ENCODE measurements around the gene FXYD3.

FXYD3 gene

GRCh38 chr19:35077411-35078223 lies 38.0 kb upstream of the FXYD3 start:
- TF ChIP-seq, protein P1, sequence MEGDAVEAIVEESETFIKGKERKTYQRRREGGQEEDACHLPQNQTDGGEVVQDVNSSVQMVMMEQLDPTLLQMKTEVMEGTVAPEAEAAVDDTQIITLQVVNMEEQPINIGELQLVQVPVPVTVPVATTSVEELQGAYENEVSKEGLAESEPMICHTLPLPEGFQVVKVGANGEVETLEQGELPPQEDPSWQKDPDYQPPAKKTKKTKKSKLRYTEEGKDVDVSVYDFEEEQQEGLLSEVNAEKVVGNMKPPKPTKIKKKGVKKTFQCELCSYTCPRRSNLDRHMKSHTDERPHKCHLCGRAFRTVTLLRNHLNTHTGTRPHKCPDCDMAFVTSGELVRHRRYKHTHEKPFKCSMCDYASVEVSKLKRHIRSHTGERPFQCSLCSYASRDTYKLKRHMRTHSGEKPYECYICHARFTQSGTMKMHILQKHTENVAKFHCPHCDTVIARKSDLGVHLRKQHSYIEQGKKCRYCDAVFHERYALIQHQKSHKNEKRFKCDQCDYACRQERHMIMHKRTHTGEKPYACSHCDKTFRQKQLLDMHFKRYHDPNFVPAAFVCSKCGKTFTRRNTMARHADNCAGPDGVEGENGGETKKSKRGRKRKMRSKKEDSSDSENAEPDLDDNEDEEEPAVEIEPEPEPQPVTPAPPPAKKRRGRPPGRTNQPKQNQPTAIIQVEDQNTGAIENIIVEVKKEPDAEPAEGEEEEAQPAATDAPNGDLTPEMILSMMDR (IDR thresholded peaks at IDR 0.05; ENCODE audit: low read depth, low read length): no peak
- no peak overlapping the region for H3K4me3 ChIP-seq (ENCODE audit: low read depth, low read length)

DNA sequence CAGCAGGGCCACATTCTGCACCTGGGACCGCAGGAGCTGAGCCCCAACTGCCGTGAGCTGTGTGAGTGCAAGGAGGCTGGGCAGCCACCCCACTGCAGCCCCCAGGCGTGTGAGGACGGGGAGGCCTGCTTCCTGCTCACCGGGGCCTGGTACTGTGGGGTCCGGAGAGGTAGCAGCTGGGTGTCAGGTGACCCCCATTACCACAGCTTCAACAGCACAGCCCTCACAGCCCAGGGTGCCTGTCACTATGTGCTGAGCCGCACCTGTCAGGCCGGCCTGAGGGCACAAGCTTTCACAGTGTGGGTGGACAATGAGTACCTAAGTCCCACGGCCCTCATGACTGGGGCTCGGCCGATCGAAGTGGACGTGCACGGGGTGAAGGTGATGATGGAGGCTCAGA lies 35.8 kb upstream of the FXYD3 start:
- TF ChIP-seq, protein P1 (IDR thresholded peaks at IDR 0.05; ENCODE audit: low read depth, low read length): no peak
- H3K4me3 ChIP-seq (ENCODE audit: low read depth, low read length): no peak overlapping the region

DNA sequence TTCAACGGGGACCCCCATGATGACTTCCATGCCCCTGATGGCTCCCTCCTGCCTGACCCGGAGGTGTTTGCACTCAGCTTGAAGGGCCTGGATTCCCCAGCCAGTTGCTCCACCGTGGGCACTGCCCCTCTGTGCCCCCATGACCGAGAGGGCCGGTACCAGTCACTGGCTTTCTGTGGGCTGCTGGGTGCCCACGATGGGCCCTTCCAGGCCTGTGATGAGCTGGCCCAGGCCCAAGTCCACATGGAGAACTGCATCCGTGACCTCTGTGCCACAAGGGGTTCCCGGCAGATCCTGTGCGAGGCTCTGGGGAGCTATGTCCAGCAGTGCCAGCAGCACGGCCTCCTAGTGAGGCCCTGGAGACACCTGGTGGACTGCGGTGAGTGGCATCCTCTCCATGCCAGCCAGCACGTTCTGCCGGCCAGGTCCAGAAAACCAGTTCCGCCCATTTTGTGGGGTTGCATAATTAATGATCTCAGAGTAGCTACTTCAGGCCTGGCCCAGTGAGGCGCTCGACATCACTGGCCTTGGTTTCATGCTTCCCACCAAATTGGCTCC lies 34.9 kb upstream of the FXYD3 start:
- TF ChIP-seq, protein P1 (IDR thresholded peaks at IDR 0.05; ENCODE audit: low read depth, low read length): no peak
- no peak overlapping the region for H3K4me3 ChIP-seq (ENCODE audit: low read depth, low read length)

- TF ChIP-seq, protein P1 (IDR thresholded peaks at IDR 0.05; ENCODE audit: low read depth, low read length): no peak
- no peak overlapping the region for H3K4me3 ChIP-seq (ENCODE audit: low read depth, low read length)
These were observed 34.4 kb upstream of the FXYD3 start for GRCh38 chr19:35081201-35081600.

DNA sequence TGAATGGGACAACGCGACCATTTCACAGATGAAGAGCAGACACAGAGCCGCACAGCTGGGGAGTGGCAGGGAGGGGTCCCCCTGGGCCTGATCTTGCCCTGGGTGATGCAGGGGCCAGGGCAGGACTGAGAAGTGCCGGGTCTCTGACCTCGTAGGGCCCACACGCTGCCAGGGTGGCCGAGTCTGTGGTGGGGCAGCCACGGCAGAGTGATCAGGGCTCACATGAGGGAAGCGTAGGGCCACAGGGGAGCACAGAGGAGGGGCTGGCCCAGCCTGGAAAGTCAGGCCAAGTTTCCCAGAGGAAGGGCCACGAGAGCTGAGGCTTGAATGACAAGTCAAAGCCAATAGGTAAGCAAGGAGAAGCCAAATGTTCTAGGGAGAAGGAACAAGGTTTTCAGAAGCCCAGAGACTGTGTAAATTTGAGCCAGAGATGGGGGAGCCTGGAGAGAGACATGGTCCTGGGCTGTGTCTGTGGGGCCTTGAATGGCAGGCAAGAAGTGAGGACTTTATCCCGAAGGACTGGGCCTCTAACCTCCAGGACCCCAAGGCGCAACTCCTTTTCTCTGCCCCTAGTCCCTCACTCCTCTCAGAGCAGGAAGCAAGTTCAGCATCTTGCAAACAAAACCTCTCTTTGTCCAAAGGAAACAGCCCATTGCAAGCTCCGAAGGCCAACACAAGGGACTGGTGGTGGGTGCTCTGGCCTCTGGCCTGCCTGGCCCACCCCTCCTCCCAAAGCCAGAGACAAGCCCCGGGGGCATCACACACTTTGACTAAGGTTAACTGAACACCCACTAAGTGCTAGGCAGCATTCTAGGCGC lies 31.7 kb upstream of the FXYD3 start:
- H3K4me3 ChIP-seq (ENCODE audit: low read depth, low read length): no peak overlapping the region
- TF ChIP-seq, protein P1 (IDR thresholded peaks at IDR 0.05; ENCODE audit: low read depth, low read length): no peak

GRCh38 chr19:35084509-35084762 lies 31.2 kb upstream of the FXYD3 start:
- TF ChIP-seq, protein P1 (IDR thresholded peaks at IDR 0.05; ENCODE audit: low read depth, low read length): no peak
- no peak overlapping the region for H3K4me3 ChIP-seq (ENCODE audit: low read depth, low read length)

DNA sequence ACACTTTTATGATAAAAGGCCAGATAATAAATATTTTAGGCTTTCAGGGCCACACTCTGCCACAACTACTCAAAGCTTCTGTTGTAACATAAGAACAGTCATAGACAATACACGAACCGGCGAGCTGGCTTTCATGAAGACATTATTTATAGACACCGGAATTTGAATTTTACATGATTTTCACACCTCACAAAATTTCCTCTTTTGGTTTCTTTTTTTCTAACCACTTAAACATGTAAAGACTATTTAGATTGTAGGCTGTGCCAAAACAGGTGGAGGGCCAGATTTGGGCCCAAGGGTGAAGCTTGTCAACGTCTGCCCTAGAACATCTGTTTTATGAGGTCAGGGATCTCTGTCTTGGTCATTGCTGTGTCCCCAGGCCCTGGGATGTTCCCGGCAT lies 29.7 kb upstream of the FXYD3 start:
- TF ChIP-seq, protein P1 (IDR thresholded peaks at IDR 0.05; ENCODE audit: low read depth, low read length): no peak
- no peak overlapping the region for H3K4me3 ChIP-seq (ENCODE audit: low read depth, low read length)

Measured in WI38 (cell line).